GM13976 (cell line): ENCODE measurements around the gene WDR35.
A peak's percentile ranks its signal among the peaks of the same experiment; 100 is the strongest.

Experiments used
- DNase-seq: peaks from one replicate; pipeline ENCODE4 v3.0.0; 2012; ENCODE audit warnings: low spot score
- CTCF ChIP-seq: IDR thresholded peaks from 2 replicates; pipeline ENCODE4 v1.5.1; 2012; ENCODE audit warnings: borderline replicate concordance, mild to moderate bottlenecking; ENCODE audit not compliant: insufficient read depth; ENCODE audit errors: extremely low read depth, missing control alignments, control extremely low read depth
- in situ Hi-C: fragments of 300-500 bp; cut with MboI; formaldehyde crosslinking; loops from one replicate; pipeline ENCODE4 v1.12.0; 2022; ENCODE audit warnings: low sequenced_read_pairs, mixed read lengths, inconsistent platforms; ENCODE audit not compliant: unreplicated experiment

The WDR35 gene

GRCh38 chr2:19872302-19872701, 117.6 kb downstream of the WDR35 start:
- in situ Hi-C loops, result loop anchor here (25.0 kb wide), 2 partner anchors 1110 to 1335 kb away; no protein-coding TSS in a partner anchor
- no peak for DNase-seq
- no peak for TF ChIP-seq CTCF

- DNase-seq, result no peak
- in situ Hi-C loops, result loop anchor here (25.0 kb wide), 2 partner anchors 1110 to 1335 kb away; no protein-coding TSS in a partner anchor
- TF ChIP-seq CTCF, result no peak
Observed at GRCh38 chr2:19871836-19872235, 118.1 kb downstream of the WDR35 start.

- DNase-seq, result no peak
- TF ChIP-seq CTCF, result no peak
- in situ Hi-C loops, result loop anchor here (25.0 kb wide), 2 partner anchors 1108 to 1333 kb away; no protein-coding TSS in a partner anchor
Observed at GRCh38 chr2:19870792-19871191, 119.1 kb downstream of the WDR35 start.

GRCh38 chr2:19868701-19869580, 121.0 kb downstream of the WDR35 start:
- in situ Hi-C loops, result loop anchor here (10.0 to 25.0 kb wide), 3 partner anchors 514 to 1332 kb away; partner anchors contain the start of gene OSR1
- DNase-seq, result peak; percentile 77
- no peak for TF ChIP-seq CTCF

- TF ChIP-seq CTCF, result no peak
- in situ Hi-C loops, result loop anchor here (10.0 to 25.0 kb wide), 3 partner anchors 513 to 1331 kb away; partner anchors contain the start of gene OSR1
- no peak for DNase-seq
Observed at GRCh38 chr2:19868224-19868623, 121.7 kb downstream of the WDR35 start.

GRCh38 chr2:19866771-19867170, 123.1 kb downstream of the WDR35 start:
- DNase-seq, result no peak
- no peak for TF ChIP-seq CTCF
- in situ Hi-C loops, result loop anchor here (10.0 to 25.0 kb wide), 3 partner anchors 512 to 1329 kb away; partner anchors contain the start of gene OSR1
